Neural cell (in vitro differentiated cells): ENCODE results near the gene WIPI1.

ENCODE experiments used
- EZH2 ChIP-seq: fragments of 200-600, 300-800 bp; shearing (Covaris generic), sonication (generic); IDR thresholded peaks from 2 replicates; pipeline ENCODE4 v1.6.1; 2014; ENCODE audit warnings: antibody characterized with exemption, low read length, borderline replicate concordance, mild to moderate bottlenecking; ENCODE audit not compliant: insufficient read depth, poor library complexity, severe bottlenecking
- MXI1 ChIP-seq: fragments of 450-650 bp; conservative IDR thresholded peaks from 2 replicates; pipeline ENCODE4 v1.6.1; 2014; ENCODE audit warnings: antibody characterized with exemption, mild to moderate bottlenecking; ENCODE audit not compliant: poor library complexity, severe bottlenecking
- RAD21 ChIP-seq: fragments of 450-650 bp; conservative IDR thresholded peaks from 2 replicates; pipeline ENCODE4 v1.6.1; 2014; ENCODE audit warnings: antibody characterized with exemption, mild to moderate bottlenecking, moderate library complexity
- TF ChIP-seq, protein P1 (sequence below): fragments of 450-650 bp; IDR thresholded peaks from 2 replicates; pipeline ENCODE4 v1.5.1; 2014; ENCODE audit warnings: antibody characterized with exemption, mild to moderate bottlenecking, moderate library complexity; ENCODE audit not compliant: poor library complexity, severe bottlenecking
- TF ChIP-seq, protein P2 (sequence below): IDR thresholded peaks from 2 replicates; pipeline ENCODE4 v1.6.1; 2012; ENCODE audit warnings: borderline replicate concordance

DNA sequence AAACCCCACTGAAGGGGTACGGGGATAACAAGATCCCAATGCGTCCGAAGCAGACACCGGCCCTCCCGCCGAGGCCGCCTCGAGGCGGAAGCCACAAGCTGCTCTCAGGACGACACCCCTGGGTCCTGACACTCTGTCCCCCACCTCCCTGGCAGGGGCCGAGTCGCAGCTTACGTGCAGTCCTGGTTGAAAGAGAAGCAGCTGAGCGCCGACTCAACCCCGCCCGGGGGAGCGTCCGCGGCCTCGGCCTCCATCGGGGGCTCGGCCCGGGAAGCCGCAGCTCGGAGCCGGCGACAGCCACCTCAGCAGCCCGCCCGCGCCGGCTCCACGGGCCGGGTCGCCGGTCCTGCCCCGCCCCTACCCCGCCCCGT, at the start of gene WIPI1:
- TF ChIP-seq, protein P1, sequence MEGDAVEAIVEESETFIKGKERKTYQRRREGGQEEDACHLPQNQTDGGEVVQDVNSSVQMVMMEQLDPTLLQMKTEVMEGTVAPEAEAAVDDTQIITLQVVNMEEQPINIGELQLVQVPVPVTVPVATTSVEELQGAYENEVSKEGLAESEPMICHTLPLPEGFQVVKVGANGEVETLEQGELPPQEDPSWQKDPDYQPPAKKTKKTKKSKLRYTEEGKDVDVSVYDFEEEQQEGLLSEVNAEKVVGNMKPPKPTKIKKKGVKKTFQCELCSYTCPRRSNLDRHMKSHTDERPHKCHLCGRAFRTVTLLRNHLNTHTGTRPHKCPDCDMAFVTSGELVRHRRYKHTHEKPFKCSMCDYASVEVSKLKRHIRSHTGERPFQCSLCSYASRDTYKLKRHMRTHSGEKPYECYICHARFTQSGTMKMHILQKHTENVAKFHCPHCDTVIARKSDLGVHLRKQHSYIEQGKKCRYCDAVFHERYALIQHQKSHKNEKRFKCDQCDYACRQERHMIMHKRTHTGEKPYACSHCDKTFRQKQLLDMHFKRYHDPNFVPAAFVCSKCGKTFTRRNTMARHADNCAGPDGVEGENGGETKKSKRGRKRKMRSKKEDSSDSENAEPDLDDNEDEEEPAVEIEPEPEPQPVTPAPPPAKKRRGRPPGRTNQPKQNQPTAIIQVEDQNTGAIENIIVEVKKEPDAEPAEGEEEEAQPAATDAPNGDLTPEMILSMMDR, result no peak
- no peak for TF ChIP-seq RAD21
- TF ChIP-seq, protein P2, sequence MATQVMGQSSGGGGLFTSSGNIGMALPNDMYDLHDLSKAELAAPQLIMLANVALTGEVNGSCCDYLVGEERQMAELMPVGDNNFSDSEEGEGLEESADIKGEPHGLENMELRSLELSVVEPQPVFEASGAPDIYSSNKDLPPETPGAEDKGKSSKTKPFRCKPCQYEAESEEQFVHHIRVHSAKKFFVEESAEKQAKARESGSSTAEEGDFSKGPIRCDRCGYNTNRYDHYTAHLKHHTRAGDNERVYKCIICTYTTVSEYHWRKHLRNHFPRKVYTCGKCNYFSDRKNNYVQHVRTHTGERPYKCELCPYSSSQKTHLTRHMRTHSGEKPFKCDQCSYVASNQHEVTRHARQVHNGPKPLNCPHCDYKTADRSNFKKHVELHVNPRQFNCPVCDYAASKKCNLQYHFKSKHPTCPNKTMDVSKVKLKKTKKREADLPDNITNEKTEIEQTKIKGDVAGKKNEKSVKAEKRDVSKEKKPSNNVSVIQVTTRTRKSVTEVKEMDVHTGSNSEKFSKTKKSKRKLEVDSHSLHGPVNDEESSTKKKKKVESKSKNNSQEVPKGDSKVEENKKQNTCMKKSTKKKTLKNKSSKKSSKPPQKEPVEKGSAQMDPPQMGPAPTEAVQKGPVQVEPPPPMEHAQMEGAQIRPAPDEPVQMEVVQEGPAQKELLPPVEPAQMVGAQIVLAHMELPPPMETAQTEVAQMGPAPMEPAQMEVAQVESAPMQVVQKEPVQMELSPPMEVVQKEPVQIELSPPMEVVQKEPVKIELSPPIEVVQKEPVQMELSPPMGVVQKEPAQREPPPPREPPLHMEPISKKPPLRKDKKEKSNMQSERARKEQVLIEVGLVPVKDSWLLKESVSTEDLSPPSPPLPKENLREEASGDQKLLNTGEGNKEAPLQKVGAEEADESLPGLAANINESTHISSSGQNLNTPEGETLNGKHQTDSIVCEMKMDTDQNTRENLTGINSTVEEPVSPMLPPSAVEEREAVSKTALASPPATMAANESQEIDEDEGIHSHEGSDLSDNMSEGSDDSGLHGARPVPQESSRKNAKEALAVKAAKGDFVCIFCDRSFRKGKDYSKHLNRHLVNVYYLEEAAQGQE, result no peak
- no peak for TF ChIP-seq EZH2
- no peak for TF ChIP-seq MXI1
